ENCODE results near the gene CELF4.

The CELF4 gene

DNA sequence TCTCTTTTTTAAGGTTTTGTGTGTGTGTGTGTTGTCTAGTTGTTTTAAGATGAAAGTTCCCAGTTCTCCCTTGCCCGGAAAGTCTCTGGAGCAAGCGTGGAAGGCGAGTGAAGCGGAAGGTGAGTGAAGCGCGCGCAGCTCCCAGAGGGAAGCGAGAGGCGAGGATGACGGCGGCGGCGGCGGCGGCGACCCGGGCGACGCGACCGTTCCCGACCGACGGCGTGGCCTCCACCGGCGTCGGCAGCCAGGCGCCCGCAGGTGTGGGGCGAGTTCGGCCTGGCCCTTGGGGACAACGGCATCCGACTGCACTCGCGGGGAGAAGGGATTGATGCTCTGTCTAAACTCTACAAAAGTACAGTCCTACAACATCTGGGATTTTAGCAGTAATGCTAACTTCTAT lies 321.9 kb downstream of the CELF4 start:
- Histone ChIP-seq H3K27ac (no peak overlapping the region), H3K36me3 (ENCODE audit: insufficient read depth, low read length) (no peaks in the 10 kb centered on the region), H3K9me3 (ENCODE audit: low read depth, low read length) (no peaks in the 10 kb centered on the region), H3K9ac (ENCODE audit: insufficient read length) (no peak overlapping the region), H3K4me3 (no peak overlapping the region)
- no peak for DNase-seq (ENCODE audit: low read depth, low spot score)
- TF ChIP-seq POLR2AphosphoS5 (IDR thresholded peaks at IDR 0.05; ENCODE audit: borderline replicate concordance, low read depth, low read length) (no peak), EZH2 (IDR thresholded peaks at IDR 0.05) (no peak), FOXP2 (optimal IDR thresholded peaks at IDR 0.05; ENCODE audit: control extremely low read depth, extremely low read length, insufficient read depth) (no peak)

DNA sequence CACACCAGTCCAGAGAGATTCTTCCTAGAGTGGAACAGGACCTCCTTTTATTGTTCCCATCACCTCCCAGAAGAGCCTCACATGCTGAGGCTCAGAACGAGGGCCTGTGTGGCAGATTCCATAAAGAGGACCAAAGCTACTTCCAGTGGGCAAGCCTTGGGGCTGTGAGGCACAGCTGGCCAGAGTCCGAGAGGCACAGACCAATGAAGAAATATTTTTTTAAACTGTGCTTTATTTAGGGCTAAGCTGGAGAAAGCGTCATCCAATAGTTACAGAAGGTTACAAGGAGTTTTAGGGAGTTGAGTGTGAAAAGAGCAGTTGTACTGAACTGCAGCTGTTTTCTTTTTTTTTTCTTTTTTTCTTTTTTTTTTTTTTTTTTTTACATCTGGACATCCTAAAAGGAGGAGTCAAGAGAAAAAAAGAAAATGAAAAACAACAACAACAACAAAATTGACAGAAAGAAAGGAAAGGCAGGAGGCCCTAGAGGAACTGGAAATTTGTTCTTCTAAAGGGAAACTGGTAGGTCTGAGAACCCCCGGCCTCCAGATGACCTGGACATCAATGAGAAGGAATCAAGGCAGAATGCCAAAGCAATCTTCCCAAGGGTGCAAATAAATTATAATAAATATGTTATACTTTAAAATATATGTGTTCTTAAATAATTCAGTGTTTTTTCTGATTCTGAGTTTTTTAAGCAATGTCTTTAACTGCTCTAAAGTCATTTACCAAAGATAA lies 322.6 kb downstream of the CELF4 start:
- Histone ChIP-seq H3K9me3 (ENCODE audit: low read depth, low read length) (no peaks in the 10 kb centered on the region), H3K4me3 (no peak overlapping the region), H3K9ac (ENCODE audit: insufficient read length) (no peak overlapping the region), H3K27ac (no peak overlapping the region), H3K36me3 (ENCODE audit: insufficient read depth, low read length) (no peaks in the 10 kb centered on the region)
- DNase-seq (ENCODE audit: low read depth, low spot score), result no peak
- TF ChIP-seq EZH2 (IDR thresholded peaks at IDR 0.05) (no peak), FOXP2 (optimal IDR thresholded peaks at IDR 0.05; ENCODE audit: control extremely low read depth, extremely low read length, insufficient read depth) (no peak), POLR2AphosphoS5 (IDR thresholded peaks at IDR 0.05; ENCODE audit: borderline replicate concordance, low read depth, low read length) (no peak)

DNA sequence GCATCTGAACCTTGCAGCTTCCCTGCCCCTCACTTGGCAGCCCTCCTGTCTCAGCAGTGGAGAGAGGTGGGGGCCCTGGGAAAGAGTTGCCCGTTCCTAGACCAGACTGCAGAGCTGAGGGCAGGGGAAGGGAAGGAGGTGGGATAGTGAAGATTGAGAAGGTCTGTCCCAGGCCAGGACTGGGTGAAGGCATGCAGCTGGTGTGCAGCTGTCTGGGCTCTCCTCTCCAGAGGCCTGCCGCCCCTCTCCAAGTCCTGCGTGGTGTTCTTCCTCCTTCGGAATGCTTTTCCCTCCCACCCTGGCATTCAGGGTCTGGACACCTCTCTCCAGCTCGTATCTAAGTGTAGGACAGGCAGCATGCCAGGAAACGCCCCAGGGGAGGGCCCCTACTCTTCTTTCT lies 323.5 kb downstream of the CELF4 start:
- Histone ChIP-seq H3K4me3 (no peak overlapping the region), H3K9me3 (ENCODE audit: low read depth, low read length) (no peaks in the 10 kb centered on the region), H3K36me3 (ENCODE audit: insufficient read depth, low read length) (no peaks in the 10 kb centered on the region), H3K27ac (no peak overlapping the region), H3K9ac (ENCODE audit: insufficient read length) (no peak overlapping the region)
- no peak for DNase-seq (ENCODE audit: low read depth, low spot score)
- no peak for TF ChIP-seq EZH2 (IDR thresholded peaks at IDR 0.05)
- TF ChIP-seq FOXP2 (optimal IDR thresholded peaks at IDR 0.05; ENCODE audit: control extremely low read depth, extremely low read length, insufficient read depth), result no peak
- TF ChIP-seq POLR2AphosphoS5 (IDR thresholded peaks at IDR 0.05; ENCODE audit: borderline replicate concordance, low read depth, low read length), result no peak

DNA sequence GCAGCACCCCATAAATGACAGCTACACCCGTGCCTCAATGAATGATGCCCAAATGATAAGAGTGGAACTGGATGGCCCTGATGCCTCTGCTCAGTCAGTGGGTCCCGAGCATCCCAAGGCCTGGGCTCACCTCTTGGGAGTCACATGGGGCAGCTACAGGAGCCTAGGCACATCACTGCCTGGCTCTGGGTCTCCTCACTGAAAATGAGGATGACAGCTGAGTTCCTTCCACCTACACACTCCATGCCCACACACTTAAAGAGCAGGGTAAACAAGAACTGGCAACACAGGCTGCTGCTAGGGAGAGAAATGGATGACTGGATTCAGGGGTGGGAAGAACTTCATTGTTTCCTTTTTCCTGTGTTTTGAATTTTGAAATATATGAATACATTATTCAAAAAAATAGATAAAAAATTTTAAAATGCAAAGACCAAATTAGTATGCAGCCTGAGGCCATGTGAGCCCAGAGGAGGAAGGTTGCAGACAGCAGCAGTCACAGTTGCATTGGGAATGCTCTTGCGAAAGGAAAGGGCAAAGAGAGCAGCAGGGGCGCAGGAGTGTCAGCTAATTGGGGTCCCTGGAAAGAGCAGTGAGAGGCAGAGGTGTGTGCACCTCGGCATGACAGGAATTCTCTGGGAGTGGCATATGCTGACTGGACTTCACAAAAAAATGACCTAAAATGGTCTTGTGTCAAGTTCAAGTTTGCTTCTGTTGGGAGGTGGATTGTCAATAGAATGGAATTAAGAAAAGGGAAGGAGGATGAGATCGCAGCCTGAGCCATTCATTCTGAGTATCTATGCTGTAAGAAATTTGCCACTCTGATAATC lies 327.1 kb downstream of the CELF4 start:
- H3K9ac ChIP-seq (ENCODE audit: insufficient read length), result no peak overlapping the region
- no peaks in the 10 kb centered on the region for H3K36me3 ChIP-seq (ENCODE audit: insufficient read depth, low read length)
- H3K27ac ChIP-seq, result no peak overlapping the region
- DNase-seq (ENCODE audit: low read depth, low spot score), result peak; percentile 40
- H3K4me3 ChIP-seq, result no peak overlapping the region
- no peak for TF ChIP-seq FOXP2 (optimal IDR thresholded peaks at IDR 0.05; ENCODE audit: control extremely low read depth, extremely low read length, insufficient read depth)
- TF ChIP-seq POLR2AphosphoS5 (IDR thresholded peaks at IDR 0.05; ENCODE audit: borderline replicate concordance, low read depth, low read length), result no peak
- no peak for TF ChIP-seq EZH2 (IDR thresholded peaks at IDR 0.05)
- no peaks in the 10 kb centered on the region for H3K9me3 ChIP-seq (ENCODE audit: low read depth, low read length)

DNA sequence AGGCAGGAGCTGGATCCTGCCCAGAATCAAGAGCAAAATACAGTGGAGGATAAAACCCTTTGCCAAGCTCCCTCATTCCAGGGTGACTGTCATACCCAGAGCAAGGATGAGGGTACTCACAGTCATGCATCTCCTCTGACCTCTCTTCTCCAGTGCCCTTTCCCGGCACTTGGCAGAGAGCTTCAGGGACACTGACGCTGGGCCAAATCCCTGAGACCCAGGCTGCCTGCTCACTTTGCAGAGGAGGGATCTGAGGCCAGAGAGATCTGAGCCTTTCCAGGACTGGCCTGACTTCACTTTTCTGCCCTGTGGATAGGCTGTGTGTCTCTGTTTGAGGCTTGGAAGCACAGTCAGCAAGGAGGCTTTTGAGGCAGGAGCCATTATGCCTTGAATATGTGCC lies 330.0 kb downstream of the CELF4 start:
- Histone ChIP-seq H3K9me3 (ENCODE audit: low read depth, low read length) (no peaks in the 10 kb centered on the region), H3K9ac (ENCODE audit: insufficient read length) (no peak overlapping the region), H3K36me3 (ENCODE audit: insufficient read depth, low read length) (no peaks in the 10 kb centered on the region), H3K27ac (no peak overlapping the region), H3K4me3 (no peak overlapping the region)
- no peak for DNase-seq (ENCODE audit: low read depth, low spot score)
- no peak for TF ChIP-seq FOXP2 (optimal IDR thresholded peaks at IDR 0.05; ENCODE audit: control extremely low read depth, extremely low read length, insufficient read depth)
- TF ChIP-seq POLR2AphosphoS5 (IDR thresholded peaks at IDR 0.05; ENCODE audit: borderline replicate concordance, low read depth, low read length), result no peak
- no peak for TF ChIP-seq EZH2 (IDR thresholded peaks at IDR 0.05)

DNA sequence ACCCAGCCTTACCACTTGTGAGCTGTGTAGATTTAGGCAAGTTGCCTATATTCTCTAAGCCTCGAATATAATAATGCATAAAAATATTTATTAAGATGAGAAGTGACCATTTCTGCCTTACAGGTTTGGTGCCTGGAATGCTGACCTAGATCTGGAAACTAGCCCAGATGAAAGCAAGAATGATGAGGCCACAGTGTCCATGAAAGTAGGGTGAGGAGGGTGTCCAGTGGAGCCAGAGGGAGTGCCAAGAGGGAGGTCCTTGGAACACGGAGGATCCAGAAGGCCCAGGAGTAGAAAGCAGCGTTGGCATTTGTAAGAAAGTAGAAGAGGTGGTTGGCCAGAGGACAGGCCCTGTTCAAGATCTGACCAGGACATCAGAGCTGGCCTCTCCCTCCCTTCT lies 334.3 kb downstream of the CELF4 start:
- TF ChIP-seq EZH2 (IDR thresholded peaks at IDR 0.05) (no peak), POLR2AphosphoS5 (IDR thresholded peaks at IDR 0.05; ENCODE audit: borderline replicate concordance, low read depth, low read length) (no peak), FOXP2 (optimal IDR thresholded peaks at IDR 0.05; ENCODE audit: control extremely low read depth, extremely low read length, insufficient read depth) (no peak)
- no peak overlapping the region for H3K27ac ChIP-seq
- H3K9ac ChIP-seq (ENCODE audit: insufficient read length), result no peak overlapping the region

DNA sequence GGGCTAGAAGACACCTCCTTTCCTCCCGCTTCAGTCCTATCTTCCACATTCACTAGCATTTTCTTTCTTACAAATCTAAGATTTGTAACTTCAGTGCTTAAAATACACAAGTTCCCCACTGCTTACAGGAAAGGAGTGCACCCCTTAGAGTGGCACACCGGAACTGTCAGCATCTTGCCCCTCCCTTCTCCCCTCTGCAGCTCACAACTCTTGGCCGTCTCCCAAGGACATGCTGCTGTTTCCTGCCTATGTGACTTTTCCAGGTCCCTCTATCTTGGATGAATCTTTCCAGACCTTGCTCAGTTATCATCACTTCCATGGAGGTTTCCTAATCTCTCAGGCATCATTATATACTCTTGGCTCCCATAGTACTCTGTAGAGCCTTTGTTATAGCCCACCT lies 334.8 kb downstream of the CELF4 start:
- no peak for TF ChIP-seq POLR2AphosphoS5 (IDR thresholded peaks at IDR 0.05; ENCODE audit: borderline replicate concordance, low read depth, low read length)
- no peak for TF ChIP-seq EZH2 (IDR thresholded peaks at IDR 0.05)
- TF ChIP-seq FOXP2 (optimal IDR thresholded peaks at IDR 0.05; ENCODE audit: control extremely low read depth, extremely low read length, insufficient read depth), result no peak
- Histone ChIP-seq H3K27ac (no peak overlapping the region), H3K9me3 (ENCODE audit: low read depth, low read length) (no peaks in the 10 kb centered on the region), H3K36me3 (ENCODE audit: insufficient read depth, low read length) (no peaks in the 10 kb centered on the region), H3K9ac (ENCODE audit: insufficient read length) (no peak overlapping the region), H3K4me3 (no peak overlapping the region)
- no peak for DNase-seq (ENCODE audit: low read depth, low spot score)

More for the DNA sequence above, 334.3 kb downstream of the CELF4 start:
- Histone ChIP-seq H3K4me3 (no peak overlapping the region), H3K9me3 (ENCODE audit: low read depth, low read length) (no peaks in the 10 kb centered on the region), H3K36me3 (ENCODE audit: insufficient read depth, low read length) (no peaks in the 10 kb centered on the region)
- no peak for DNase-seq (ENCODE audit: low read depth, low spot score)

DNA sequence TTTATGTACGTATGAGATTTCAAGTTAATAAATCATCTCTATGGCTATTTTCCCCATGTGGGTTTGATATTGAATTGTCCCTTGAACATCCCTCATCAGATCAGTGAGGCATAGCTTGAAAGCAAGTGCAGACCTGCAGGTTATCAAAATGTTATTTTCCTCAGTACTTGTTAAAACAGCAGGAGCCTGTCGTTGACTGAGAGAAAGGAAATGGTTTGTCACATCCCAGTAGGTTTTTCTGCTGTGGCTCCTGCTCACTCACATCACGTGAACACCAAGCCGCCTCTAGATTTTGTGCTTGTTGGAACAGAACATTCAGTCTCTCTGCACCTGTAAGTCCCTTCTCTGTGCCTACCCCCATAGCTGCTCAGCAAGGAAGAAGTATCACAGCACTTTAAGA lies 340.3 kb downstream of the CELF4 start:
- Histone ChIP-seq H3K9ac (ENCODE audit: insufficient read length) (no peak overlapping the region), H3K36me3 (ENCODE audit: insufficient read depth, low read length) (no peaks in the 10 kb centered on the region), H3K27ac (no peak overlapping the region), H3K9me3 (ENCODE audit: low read depth, low read length) (no peaks in the 10 kb centered on the region), H3K4me3 (no peak overlapping the region)
- no peak for TF ChIP-seq EZH2 (IDR thresholded peaks at IDR 0.05)
- TF ChIP-seq FOXP2 (optimal IDR thresholded peaks at IDR 0.05; ENCODE audit: control extremely low read depth, extremely low read length, insufficient read depth), result no peak
- no peak for TF ChIP-seq POLR2AphosphoS5 (IDR thresholded peaks at IDR 0.05; ENCODE audit: borderline replicate concordance, low read depth, low read length)
- no peak for DNase-seq (ENCODE audit: low read depth, low spot score)

Data from SK-N-MC (cell line).